ENCODE data around the gene PBX4. TPM values are rescaled to one million over a fixed set of nuclear protein-coding genes. Genes with fewer than 3 reads are reported as not detected.

The PBX4 gene
- total RNA-seq, 1 donor from 2014 or later, result not detected

DNA sequence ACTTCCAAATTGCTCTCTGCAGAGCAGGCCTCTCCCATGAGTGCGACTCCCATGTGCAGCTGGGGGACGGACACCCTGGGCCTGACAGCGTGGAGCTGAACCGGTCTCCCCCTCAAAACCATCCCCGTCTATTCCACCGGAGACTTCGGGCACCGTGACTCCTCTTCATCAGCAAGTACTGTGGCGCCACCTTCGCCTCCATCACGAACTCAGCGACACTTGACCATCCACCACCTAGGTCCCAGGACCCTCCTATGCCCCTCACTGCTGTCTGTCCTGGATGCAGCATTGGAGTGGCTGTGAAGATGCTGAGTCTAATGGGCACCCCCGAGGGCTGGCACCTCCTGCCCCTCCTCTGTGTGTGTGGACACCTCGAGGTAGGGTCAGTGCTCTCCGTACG lies 59.9 kb downstream of the PBX4 start:
- DNase-seq (ENCODE audit: low read depth in 2 of 2), result no peak

GRCh38 chr19:19558055-19558454 lies 60.4 kb downstream of the PBX4 start:
- no peak for DNase-seq (ENCODE audit: low read depth in 2 of 2)

DNA sequence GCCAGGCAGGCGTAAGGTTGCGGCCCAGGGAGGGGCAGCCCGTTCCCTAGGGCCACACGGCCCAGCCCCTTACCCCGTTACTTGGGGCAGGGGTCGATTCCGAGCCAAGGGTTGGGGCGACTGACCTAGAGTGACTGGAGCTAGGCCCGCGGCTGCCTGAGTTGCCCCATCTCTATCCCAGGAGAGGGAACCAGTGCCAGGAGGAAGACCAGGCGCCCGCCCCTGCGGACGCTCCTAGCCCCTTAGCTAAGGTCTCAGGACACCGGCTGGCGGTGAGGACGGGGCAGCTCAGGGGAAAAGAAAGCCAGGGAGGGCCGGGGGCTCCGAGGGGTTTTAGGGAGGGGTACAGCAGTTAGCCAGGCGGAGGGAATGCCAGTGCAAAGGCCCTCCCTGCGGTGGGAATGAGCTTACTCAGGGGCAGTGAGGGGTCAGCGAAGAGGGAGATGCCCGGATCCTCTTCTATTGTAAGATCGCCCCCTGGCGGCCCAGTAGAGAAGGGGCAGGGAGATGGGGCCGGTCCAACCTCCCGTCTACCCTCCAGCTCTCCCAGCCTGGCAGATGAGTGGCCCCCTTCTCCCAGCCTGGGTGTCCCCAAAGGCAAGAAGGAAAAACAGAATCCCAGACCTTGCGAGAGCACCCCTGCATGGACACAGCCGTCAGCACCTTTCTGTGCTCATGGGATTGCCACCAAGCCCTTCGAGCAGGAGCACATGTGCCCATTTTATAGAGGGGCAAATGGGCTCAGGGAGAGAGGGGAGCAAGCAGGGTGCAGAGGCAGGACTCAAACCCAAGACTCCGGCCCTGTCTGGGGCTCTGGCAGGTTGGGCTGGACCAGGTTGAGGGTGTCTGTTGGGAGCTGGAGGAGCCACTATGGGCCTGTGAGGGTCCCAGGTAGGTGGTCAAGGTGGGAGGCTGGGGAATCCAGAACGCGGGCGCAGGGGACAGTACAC lies 64.1 kb downstream of the PBX4 start:
- DNase-seq (ENCODE audit: low read depth in 2 of 2), result peak; percentile 33 to 44

- DNase-seq (ENCODE audit: low read depth in 2 of 2), result no peak
Measured at GRCh38 chr19:19553670-19554069, 64.8 kb downstream of the PBX4 start.

DNA sequence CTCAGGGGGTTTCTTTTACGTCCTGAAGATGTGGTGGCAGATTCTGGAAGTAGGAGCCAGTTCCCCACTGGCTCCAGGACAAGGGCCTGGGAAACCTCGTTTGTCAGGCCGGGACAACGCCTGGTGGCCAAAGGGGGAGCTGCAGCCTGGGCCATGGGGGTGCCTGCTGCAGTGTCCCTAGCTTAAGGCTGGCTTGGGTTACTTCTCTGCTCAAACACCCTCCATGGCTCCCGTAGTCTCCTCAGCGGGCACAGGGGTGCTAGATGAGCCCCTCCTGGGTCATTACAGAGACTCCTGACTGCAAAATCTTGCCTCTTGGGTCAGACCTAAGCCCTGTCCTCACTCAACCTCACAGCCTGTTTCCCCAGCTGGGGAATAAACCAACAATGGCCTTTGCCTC lies 65.7 kb downstream of the PBX4 start:
- peak; percentile 33 to 43 for DNase-seq (ENCODE audit: low read depth in 2 of 2)

- no peak for DNase-seq (ENCODE audit: low read depth in 2 of 2)
Measured at GRCh38 chr19:19551853-19552192, 66.7 kb downstream of the PBX4 start.

DNA sequence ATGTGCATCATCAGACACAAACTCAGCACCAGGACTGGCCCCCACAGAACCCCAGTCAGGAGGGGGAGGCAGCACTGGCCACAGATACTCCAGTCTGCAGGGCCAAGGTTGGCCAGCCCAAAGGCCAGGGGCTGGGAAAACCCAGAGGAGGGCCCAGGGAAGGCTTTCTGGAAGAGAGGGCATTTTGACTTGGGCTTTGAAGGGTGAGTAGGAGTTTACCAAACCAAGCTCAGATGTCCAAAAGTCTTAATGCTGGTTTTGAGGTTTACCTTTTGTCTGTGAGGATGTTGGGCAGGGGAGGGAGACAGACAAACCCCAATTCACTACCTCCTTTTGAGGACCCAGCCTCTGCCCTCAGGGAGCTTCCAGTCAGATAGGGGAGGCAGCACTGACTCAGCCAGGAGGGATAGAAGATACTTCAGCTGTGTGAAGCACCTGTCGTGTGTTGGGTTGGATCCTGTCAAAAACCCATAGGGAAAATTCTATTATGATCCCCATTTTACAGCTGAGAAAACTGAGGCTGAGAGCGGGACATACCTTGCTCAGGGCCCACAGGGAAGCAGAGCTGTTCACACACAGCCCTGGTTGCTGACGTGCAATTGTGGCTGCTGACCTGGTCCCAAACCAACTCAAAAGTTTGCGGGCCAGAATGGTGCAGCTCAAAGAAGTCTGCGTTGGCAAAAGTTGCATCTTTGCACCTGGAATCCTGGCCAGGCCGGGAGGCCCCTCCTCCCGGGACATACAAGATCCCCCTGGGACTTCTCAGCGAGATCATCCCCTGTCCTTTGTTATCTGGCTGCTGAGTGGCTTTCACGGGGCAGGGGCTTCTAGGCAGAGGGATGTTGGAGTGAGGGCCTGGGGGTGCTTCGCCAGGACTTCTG lies 67.3 kb downstream of the PBX4 start:
- no peak for DNase-seq (ENCODE audit: low read depth in 2 of 2)

- DNase-seq (ENCODE audit: low read depth in 2 of 2), result no peak
Measured at GRCh38 chr19:19550485-19550929, 68.0 kb downstream of the PBX4 start.

- no peak for DNase-seq (ENCODE audit: low read depth in 2 of 2)
Measured at GRCh38 chr19:19549804-19550464, 68.6 kb downstream of the PBX4 start.

- no peak for DNase-seq (ENCODE audit: low read depth in 2 of 2)
Measured at GRCh38 chr19:19548915-19549759, 69.3 kb downstream of the PBX4 start.

GRCh38 chr19:19547674-19548336 lies 70.7 kb downstream of the PBX4 start:
- no peak for DNase-seq (ENCODE audit: low read depth in 2 of 2)

- no peak for DNase-seq (ENCODE audit: low read depth in 2 of 2)
Measured at GRCh38 chr19:19546751-19547162, 71.7 kb downstream of the PBX4 start.

GRCh38 chr19:19545707-19546106 lies 72.8 kb downstream of the PBX4 start:
- no peak for DNase-seq (ENCODE audit: low read depth in 2 of 2)

- DNase-seq (ENCODE audit: low read depth in 2 of 2), result no peak
Measured at GRCh38 chr19:19544954-19545591, 73.4 kb downstream of the PBX4 start.

- DNase-seq (ENCODE audit: low read depth in 2 of 2), result no peak
Measured at GRCh38 chr19:19544257-19544953, 74.1 kb downstream of the PBX4 start.

DNA sequence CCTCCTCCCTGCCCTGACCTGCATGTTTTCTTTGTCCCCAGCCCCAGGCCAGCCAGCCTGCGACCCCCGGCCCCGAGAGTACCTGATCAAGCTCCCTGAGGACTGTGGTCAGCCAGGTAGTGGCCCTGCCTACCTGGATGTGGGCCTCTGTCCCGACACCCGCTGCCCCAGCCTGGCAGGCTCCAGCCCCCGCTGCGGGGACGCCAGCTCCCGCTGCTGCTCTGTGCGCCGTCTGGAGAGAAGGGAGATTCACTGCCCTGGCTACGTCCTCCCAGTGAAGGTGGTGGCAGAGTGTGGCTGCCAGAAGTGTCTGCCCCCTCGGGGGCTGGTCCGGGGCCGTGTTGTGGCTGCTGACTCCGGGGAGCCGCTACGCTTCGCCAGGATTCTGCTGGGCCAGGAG lies 74.8 kb downstream of the PBX4 start:
- DNase-seq (ENCODE audit: low read depth in 2 of 2), result no peak

DNA sequence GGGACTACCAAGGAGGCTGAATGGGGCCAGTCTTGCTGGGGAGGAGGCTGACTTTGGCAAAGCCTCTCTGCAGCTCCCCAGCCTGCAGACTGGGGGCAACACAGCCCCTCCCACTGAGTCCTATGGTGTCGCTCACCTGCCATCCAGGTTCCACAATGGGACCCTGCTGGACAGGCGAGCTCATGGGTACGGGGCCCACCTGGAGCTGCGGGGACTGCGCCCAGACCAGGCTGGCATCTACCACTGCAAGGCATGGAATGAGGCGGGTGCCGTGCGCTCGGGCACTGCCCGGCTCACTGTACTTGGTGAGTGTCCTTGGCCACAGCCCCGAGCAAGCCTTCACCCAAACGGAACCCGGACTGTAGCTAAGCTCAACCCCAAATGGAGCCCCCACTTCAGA lies 75.4 kb downstream of the PBX4 start:
- DNase-seq (ENCODE audit: low read depth in 2 of 2), result no peak

GRCh38 chr19:19542507-19542906 lies 76.0 kb downstream of the PBX4 start:
- DNase-seq (ENCODE audit: low read depth in 2 of 2), result no peak

GRCh38 chr19:19541616-19542015 lies 76.9 kb downstream of the PBX4 start:
- no peak for DNase-seq (ENCODE audit: low read depth in 2 of 2)

Measured in lung microvascular endothelial cell (primary cell).